IMR-90 (cell line): Measurements from ENCODE around the gene ZNF813. TPM values are rescaled to one million over a fixed set of nuclear protein-coding genes. Genes with fewer than 3 reads are reported as not detected.
"Not testable (repeated sequence)": the region's sequence is repeated elsewhere in the genome, so short reads cannot be mapped to it uniquely, and the experiment has no call there.

Experiments
- ATAC-seq: fragments of 200-7000 bp; cut with Tn5 transposase; 2 replicates; pipeline ENCODE4 v1.9.1; 2020; ENCODE audit warnings: low read depth, mild to moderate bottlenecking, moderate library complexity
- BruUV-seq: library from RNA; stranded (reverse); fragments of 400-500 nt; replicated peaks from 2 replicates; lab custom pipeline; 2021; lab: Mats Ljungman, UMichigan
- CTCF ChIA-PET: fragments of 300-600 bp; formaldehyde crosslinking; extraction: SDS; loops from one replicate; lab custom pipeline; 2021; ENCODE audit warnings: antibody characterized with exemption; lab: Yijun Ruan, JAX
- POLR2A ChIA-PET: fragments of 300-600 bp; sonication (Branson Sonifier 250); formaldehyde crosslinking; loops from one replicate; lab custom pipeline; 2022; ENCODE audit warnings: antibody characterized with exemption; ENCODE audit not compliant: unreplicated experiment; lab: Charles Lee
- DNase-seq: peaks from one replicate; pipeline ENCODE4 v3.0.0; 2013
- H2AFZ ChIP-seq: replicated peaks from 2 replicates; pipeline ENCODE3; 2013; ENCODE audit warnings: low read length, mild to moderate bottlenecking; ENCODE audit not compliant: poor library complexity
- H2AK5ac ChIP-seq: 2 replicates; pipeline ENCODE4 v1.6.1; 2013; ENCODE audit warnings: low read depth, low read length, inconsistent platforms
- H2AK9ac ChIP-seq: replicated peaks from 2 replicates; pipeline ENCODE3; 2013; ENCODE audit warnings: mild to moderate bottlenecking, low read depth, low read length, moderate library complexity; ENCODE audit not compliant: poor library complexity
- H2BK120ac ChIP-seq: 2 replicates; pipeline ENCODE4 v1.6.1; 2013; ENCODE audit warnings: low read depth, low read length, inconsistent platforms
- H2BK15ac ChIP-seq: 3 replicates; pipeline ENCODE4 v1.6.1; 2013; ENCODE audit warnings: low read depth, low read length, inconsistent platforms
- H2BK20ac ChIP-seq: 2 replicates; pipeline ENCODE4 v1.6.1; 2013; ENCODE audit warnings: low read depth, mild to moderate bottlenecking, inconsistent platforms, low read length, moderate library complexity
- H2BK5ac ChIP-seq: 2 replicates; pipeline ENCODE4 v1.6.1; 2013; ENCODE audit warnings: mild to moderate bottlenecking, low read depth, low read length, inconsistent platforms; ENCODE audit not compliant: poor library complexity, severe bottlenecking
- H3K14ac ChIP-seq: replicated peaks from 2 replicates; pipeline ENCODE4 v1.6.1; 2013; ENCODE audit warnings: low read depth, low read length, inconsistent platforms
- H3K18ac ChIP-seq: 2 replicates; pipeline ENCODE4 v1.6.1; 2013; ENCODE audit warnings: low read depth, low read length, control low read depth
- H3K23ac ChIP-seq: 2 replicates; pipeline ENCODE4 v1.6.1; 2013; ENCODE audit warnings: low read depth, low read length, inconsistent platforms
- H3K27ac ChIP-seq: 2 replicates; pipeline ENCODE4 v1.5.1; 2013; ENCODE audit warnings: mild to moderate bottlenecking, control low read depth, low read length; ENCODE audit not compliant: insufficient read depth
- H3K27me3 ChIP-seq: 2 replicates; pipeline ENCODE4 v1.6.1; 2013; ENCODE audit warnings: low read length; ENCODE audit not compliant: control insufficient read depth, insufficient read depth
- H3K36me3 ChIP-seq: 2 replicates; pipeline ENCODE4 v1.6.1; 2013; ENCODE audit warnings: low read length, mixed read lengths; ENCODE audit not compliant: control insufficient read depth, insufficient read depth
- H3K4ac ChIP-seq: 2 replicates; pipeline ENCODE4 v1.6.1; 2013; ENCODE audit warnings: low read depth, low read length, inconsistent platforms
- H3K4me1 ChIP-seq: 2 replicates; pipeline ENCODE4 v1.6.1; 2013; ENCODE audit warnings: low read length, mixed read lengths; ENCODE audit not compliant: control insufficient read depth, insufficient read depth
- H3K4me2 ChIP-seq: 2 replicates; pipeline ENCODE4 v1.6.1; 2013; ENCODE audit warnings: low read depth, mild to moderate bottlenecking, control low read depth, low read length, moderate library complexity
- H3K4me3 ChIP-seq: 2 replicates; pipeline ENCODE4 v1.5.1; 2013; ENCODE audit warnings: low read depth, mild to moderate bottlenecking, control low read depth, low read length, moderate library complexity; ENCODE audit not compliant: insufficient read depth
- H3K56ac ChIP-seq: 2 replicates; pipeline ENCODE4 v1.6.1; 2013; ENCODE audit warnings: low read length, inconsistent platforms; ENCODE audit not compliant: insufficient read depth; ENCODE audit errors: extremely low read depth
- H3K79me1 ChIP-seq, 2 experiments: 2 replicates each; pipeline ENCODE4 v1.6.1; 2013; ENCODE audit warnings: low read length in 2 of 2, inconsistent platforms in 1 of 2, low read depth in 1 of 2
- H3K9ac ChIP-seq: 2 replicates; pipeline ENCODE4 v1.6.1; 2013; ENCODE audit warnings: low read depth, low read length, control low read depth
- H3K9me1 ChIP-seq: 2 replicates; pipeline ENCODE4 v1.6.1; 2013; ENCODE audit warnings: low read length, inconsistent platforms; ENCODE audit not compliant: insufficient read depth
- H3K9me3 ChIP-seq: 2 replicates; pipeline ENCODE4 v1.6.1; 2013; ENCODE audit warnings: low read length; ENCODE audit not compliant: control insufficient read depth, insufficient read depth
- H4K20me1 ChIP-seq: 2 replicates; pipeline ENCODE4 v1.6.1; 2013; ENCODE audit warnings: low read length, inconsistent platforms; ENCODE audit not compliant: insufficient read depth
- H4K5ac ChIP-seq: 2 replicates; pipeline ENCODE4 v1.6.1; 2013; ENCODE audit warnings: mild to moderate bottlenecking, low read depth, low read length, control low read depth
- H4K8ac ChIP-seq, 2 experiments: 2 replicates each; pipeline ENCODE4 v1.6.1; 2013; ENCODE audit warnings: low read depth in 2 of 2, low read length in 2 of 2, control low read depth in 1 of 2, inconsistent platforms in 1 of 2
- H4K91ac ChIP-seq: 2 replicates; pipeline ENCODE4 v1.6.1; 2013; ENCODE audit warnings: low read depth, low read length, inconsistent platforms; ENCODE audit not compliant: insufficient read depth
- WGBS, 2 experiments: methylation state at CpG; one replicate each; pipeline versions ENCODE4 v1.1.5 to v1.1.7; 2013; ENCODE audit warnings: missing lambda C conversion rate in 2 of 2; ENCODE audit not compliant: insufficient read length in 1 of 2; ENCODE audit errors: extremely low coverage in 2 of 2; 5-methylcytosine and 5-hydroxymethylcytosine counted together
- dilution Hi-C: fragments of 300-500 bp; cut with HindIII; formaldehyde crosslinking; loops from one replicate; pipeline ENCODE4 v1.14.3; 2018; ENCODE audit warnings: low sequenced_read_pairs; ENCODE audit not compliant: unreplicated experiment
- in situ Hi-C: fragments of 300-500 bp; cut with MboI; formaldehyde crosslinking; loops from 3 replicates; pipeline ENCODE4 v1.14.3; 2019; ENCODE audit warnings: low sequenced_read_pairs, inconsistent platforms, mixed read lengths
- intact Hi-C: fragments of 100-400 bp; cut with micrococcal nuclease; formaldehyde crosslinking; loops from 2 replicates; pipeline ENCODE4 v1.10.0; 2022
- polyA plus RNA-seq, 3 experiments: library from polyadenylated mRNA; depleted of rRNA; stranded (reverse); fragments of >200 nt; gene quantifications; 2 replicates each; pipeline ENCODE4 v1.2.3, GENCODE V29; 2012; ENCODE audit warnings: low replicate concordance in 1 of 3
- total RNA-seq: library from RNA; depleted of rRNA; stranded (reverse); fragments of >200 nt; gene quantifications from 2 replicates; pipeline ENCODE4 v1.2.3, GENCODE V29; 2012

The ZNF813 gene
- total and polyA plus RNA-seq, 2 of the 4 experiments (the other 2 are of a cell fraction) = 0.82 to 3.4 TPM

DNA sequence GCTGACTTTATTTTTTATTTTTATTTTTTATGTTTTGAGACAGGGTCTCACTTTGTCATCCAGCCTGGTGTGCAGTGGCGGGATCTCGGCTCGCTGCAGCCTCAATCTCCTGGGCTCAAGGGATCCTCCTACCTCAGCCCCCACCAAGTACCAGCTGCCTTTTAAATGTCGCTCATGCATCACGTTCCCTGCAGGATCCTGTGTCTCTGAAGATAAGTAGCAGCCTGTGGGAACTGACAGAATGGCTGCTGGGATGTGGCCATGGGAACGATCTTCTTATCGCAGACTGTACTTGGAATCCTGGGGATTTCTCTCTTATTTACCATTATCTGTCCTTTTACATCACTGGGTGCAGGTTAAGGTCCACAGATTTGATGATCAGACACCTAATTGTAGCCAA lies 35.6 kb downstream of the ZNF813 start:
- H3K4me2 ChIP-seq, dilution Hi-C loops, H4K20me1 ChIP-seq, H3K4me1 ChIP-seq, H3K4me3 ChIP-seq, H3K23ac ChIP-seq, H3K18ac ChIP-seq, H3K56ac ChIP-seq, H2BK20ac ChIP-seq, H2BK15ac ChIP-seq, CTCF ChIA-PET, H3K9me1 ChIP-seq, H3K79me1 ChIP-seq, H4K8ac ChIP-seq, H4K5ac ChIP-seq, H3K4ac ChIP-seq, H4K91ac ChIP-seq, DNase-seq, H3K27ac ChIP-seq, H3K9me3 ChIP-seq, H3K27me3 ChIP-seq, H2AK9ac ChIP-seq, ATAC-seq, in situ Hi-C loops, BruUV-seq, H3K36me3 ChIP-seq, H2BK5ac ChIP-seq, H2AFZ ChIP-seq, H2AK5ac ChIP-seq, POLR2A ChIA-PET, H3K14ac ChIP-seq, H2BK120ac ChIP-seq, H3K9ac ChIP-seq: not testable (repeated sequence)
- intact Hi-C loops = loop anchor here (2.0 kb wide), 1 partner anchor 244 kb away; no protein-coding TSS in a partner anchor
- 10% methylated on average over 2 of the region's 7 CpGs; no CpG with 5 or more reads in 1 of the 2 experiments for WGBS, 2 experiments

DNA sequence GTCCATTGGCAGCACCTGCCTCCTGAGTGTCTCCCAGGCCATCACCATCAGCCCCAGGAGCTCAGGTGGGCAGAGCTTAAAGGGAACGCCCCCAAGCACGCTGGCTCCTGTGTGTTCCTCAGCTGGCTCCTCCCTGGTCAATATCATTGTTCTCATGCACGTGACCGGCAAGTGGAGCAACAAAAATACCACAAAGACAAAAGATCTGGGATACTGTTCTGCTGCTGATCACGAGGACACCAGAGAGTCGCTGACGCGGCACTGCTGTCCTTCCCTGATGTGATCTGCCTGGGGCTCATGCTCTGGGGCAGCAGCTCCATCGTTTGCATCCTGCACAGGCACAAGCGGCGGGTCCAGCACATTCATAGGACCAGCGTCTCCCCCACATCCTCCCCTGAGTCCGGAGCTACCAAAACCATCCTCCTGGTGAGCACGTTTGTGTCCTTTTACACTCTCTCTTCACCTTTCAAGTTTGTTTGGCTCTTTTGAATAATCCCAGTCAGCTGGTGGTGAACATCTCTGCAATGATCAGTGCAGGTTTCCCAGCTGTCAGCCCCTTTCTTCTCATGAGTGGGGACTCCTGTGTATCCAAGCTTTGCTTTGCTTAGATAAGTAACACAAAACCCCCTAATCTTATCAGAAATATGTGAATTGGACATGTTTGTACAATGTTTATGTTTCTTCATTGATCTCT lies 36.3 kb downstream of the ZNF813 start:
- H3K4me1 ChIP-seq, H3K18ac ChIP-seq, H4K91ac ChIP-seq, H3K27me3 ChIP-seq, BruUV-seq, H3K23ac ChIP-seq, in situ Hi-C loops, H3K36me3 ChIP-seq, H4K8ac ChIP-seq, H3K4me2 ChIP-seq, H3K56ac ChIP-seq, H3K9ac ChIP-seq, H3K9me1 ChIP-seq, dilution Hi-C loops, H4K20me1 ChIP-seq, H2BK20ac ChIP-seq, H3K9me3 ChIP-seq, H2BK120ac ChIP-seq, H2BK5ac ChIP-seq, H2AK9ac ChIP-seq, H3K4me3 ChIP-seq, H3K14ac ChIP-seq, H3K27ac ChIP-seq, DNase-seq, H2BK15ac ChIP-seq, H2AFZ ChIP-seq, H3K79me1 ChIP-seq, H3K4ac ChIP-seq, H2AK5ac ChIP-seq, CTCF ChIA-PET, POLR2A ChIA-PET, H4K5ac ChIP-seq: not testable (repeated sequence)
- 25% methylated on average over 3 of the region's 14 CpGs; no CpG with 5 or more reads in 1 of the 2 experiments for WGBS, 2 experiments
- intact Hi-C loops = loop anchor here (2.0 kb wide), 1 partner anchor 243 kb away; no protein-coding TSS in a partner anchor
- peak; percentile 59 for ATAC-seq
